KBM-7 (cell line): ENCODE results near the gene EEF1G.
"Not testable (repeated sequence)": the region's sequence is repeated elsewhere in the genome, so short reads cannot be mapped to it uniquely, and the experiment has no call there.

Source experiments
- DNase-seq: peaks from one replicate; pipeline ENCODE4 v3.0.0-alpha.2; 2015
- in situ Hi-C: fragments of 300-500 bp; cut with MboI; formaldehyde crosslinking; loops from 2 replicates; pipeline ENCODE4 v1.14.3; 2020; ENCODE audit warnings: low sequenced_read_pairs, low pct_unique_long_range_greater_than_20kb, mixed read lengths

EEF1G gene

DNA sequence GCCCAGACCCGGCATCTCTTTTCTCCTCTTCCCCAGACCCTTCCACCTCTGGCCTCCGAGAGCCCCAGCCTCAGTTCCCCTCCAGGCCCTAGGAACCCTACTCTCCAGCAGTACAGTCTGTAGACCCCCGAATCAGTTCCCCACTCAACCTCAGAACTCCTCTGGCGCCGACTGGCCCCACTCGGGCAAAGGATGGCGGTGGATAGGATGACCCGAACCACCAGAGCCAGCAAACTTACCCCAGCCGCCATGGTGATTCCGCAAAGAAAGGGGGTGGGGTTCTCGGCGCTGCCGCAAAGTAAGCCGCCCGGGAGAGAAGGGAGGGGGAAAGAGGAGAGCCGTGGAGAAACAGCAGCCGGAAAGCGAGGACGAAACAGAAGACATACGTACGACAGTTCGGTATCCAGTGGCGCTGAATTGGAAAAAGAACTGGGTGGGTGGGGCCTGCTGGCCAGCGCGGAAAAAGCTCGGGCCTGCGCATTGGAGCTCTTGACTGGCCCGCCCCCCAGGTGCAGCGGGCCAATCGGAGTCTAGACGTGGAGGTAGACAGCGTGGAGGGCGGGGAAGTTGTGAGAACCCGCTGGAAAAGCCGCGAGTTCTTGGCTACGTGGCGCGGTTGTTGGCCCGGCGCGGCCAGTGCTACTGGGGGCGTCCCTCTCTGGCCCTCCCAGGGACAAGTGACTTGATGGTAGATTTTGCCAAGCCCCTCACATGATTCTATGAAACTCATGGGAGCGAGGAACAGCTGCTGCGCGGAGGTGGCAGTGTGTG is at the start of gene EEF1G:
EEF1G (minus strand) TSS at position 300 of the 771 bp plus-strand sequence; CDS start at position 251, 49 bp downstream.
- in situ Hi-C loops, result no loop called here
- peak; percentile 100 for DNase-seq

DNA sequence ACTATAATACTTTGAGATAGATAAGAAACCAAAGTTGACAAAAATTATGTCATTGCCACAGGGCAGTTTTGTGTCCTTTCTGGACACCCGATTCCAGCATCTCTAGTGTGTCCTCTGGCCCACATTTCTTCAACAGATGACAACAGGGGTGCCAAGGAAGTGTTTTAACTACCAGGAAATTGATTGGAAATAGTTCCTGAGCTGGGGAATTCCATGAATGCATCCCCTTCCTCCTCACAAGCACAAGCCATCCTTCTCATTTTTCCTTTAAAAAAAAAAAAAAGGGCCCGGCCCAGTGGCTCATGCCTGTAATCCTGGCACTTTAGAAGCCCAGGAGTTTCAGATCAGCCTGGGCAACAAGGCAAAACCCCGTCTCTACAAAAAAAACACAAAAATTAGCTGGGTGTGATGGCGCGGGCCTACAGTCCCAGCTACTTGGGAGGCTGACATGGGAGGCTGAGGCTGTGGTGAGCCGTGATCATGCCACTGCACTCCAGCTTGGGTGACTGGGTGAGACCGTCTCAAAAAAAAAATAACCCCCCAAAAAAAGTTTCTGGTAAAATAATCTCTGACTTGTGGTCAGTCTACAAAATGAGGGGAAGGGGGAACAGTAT is 48.9 kb upstream of the EEF1G start:
- in situ Hi-C loops, result no loop called here
- no peak for DNase-seq

- DNase-seq, result peak; percentile 97
- in situ Hi-C loops, result no loop called here
Observed at GRCh38 chr11:62621567-62622470, 48.1 kb upstream of the EEF1G start, which contains the start of gene B3GAT3. TSS of gene B3GAT3 (minus strand) at chr11:62621986. CDS start at chr11:62621947, 39 bp downstream.

- DNase-seq, result no peak
- in situ Hi-C loops, result no loop called here
Observed at GRCh38 chr11:62621027-62621566, 47.4 kb upstream of the EEF1G start.

DNA sequence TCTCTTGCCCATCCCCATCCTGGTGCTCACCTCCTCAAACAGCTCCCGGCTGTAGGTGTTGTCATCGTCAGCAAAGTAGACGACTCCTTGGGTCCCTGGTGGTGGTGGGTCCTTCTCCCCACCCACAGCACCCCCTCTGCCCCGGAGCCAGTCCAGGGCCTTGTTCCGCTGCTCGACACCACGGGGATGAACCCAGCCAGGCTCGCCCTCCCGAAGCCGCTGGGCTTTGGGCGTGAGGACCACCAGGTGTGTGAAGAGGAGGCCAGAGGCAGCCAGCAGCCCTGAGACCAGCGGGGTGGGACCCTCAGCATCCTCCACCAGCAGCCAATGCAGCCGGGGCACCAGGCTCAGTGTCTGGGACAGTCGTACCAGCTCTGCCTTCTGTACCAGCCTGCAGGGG is 43.3 kb upstream of the EEF1G start:
- in situ Hi-C loops, DNase-seq: not testable (repeated sequence)

- no peak for DNase-seq
- in situ Hi-C loops, result no loop called here
Observed at GRCh38 chr11:62615521-62615920, 41.8 kb upstream of the EEF1G start.

DNA sequence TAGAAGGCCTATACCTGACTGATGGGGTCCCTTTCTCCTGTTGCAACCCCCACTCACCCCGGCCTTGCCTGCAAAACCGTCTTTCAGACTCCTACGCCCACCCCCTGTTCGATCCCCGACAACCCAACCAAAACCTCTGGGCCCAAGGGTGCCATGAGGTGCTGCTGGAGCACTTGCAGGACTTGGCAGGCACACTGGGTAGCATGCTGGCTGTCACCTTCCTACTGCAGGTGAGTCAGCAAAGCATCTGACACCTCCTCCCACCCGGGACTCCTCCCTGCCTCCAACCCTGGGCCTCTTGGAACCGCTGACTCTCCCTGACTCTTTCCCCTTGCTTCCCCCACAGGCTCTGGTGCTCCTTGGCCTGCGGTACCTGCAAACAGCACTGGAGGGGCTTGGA is 40.6 kb upstream of the EEF1G start:
- in situ Hi-C loops, result no loop called here
- DNase-seq, result no peak

- in situ Hi-C loops, result no loop called here
- DNase-seq, result no peak
Observed at GRCh38 chr11:62613291-62613778, 39.6 kb upstream of the EEF1G start.

GRCh38 chr11:62612366-62613290 is 38.9 kb upstream of the EEF1G start, which contains the start of the genes EML3 and ROM1:
TSS of gene EML3 (minus strand) at chr11:62612775. CDS start at chr11:62612457, 318 bp downstream.
TSS of gene ROM1 (plus strand) at chr11:62613257. CDS start at chr11:62613282, 25 bp downstream.
- peak; percentile 72 for DNase-seq
- in situ Hi-C loops, result no loop called here

GRCh38 chr11:62611705-62612365 is 38.1 kb upstream of the EEF1G start:
- peak; percentile 58 for DNase-seq
- in situ Hi-C loops, result no loop called here

GRCh38 chr11:62610814-62611704 is 37.4 kb upstream of the EEF1G start:
- no peak for DNase-seq
- in situ Hi-C loops, result no loop called here

DNA sequence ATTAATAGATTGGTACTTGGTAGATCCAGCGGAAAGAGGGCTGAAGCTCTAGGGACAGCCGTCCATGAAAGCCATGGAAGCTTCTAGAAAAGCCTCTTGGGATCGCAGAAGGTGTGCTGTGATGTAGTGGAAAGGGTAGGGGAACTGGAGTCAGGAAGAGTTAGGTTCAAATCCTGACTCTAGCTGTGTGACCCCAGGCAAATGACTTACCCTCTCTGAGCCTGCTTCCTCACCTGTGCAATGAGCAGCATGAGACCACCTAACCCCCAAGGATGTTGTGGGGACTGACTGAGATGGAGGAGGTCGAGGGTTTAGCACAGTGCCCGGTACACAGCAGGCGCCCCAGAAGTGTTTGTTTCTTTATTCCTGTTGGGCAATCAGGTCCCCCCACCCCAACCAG is 36.7 kb upstream of the EEF1G start:
- in situ Hi-C loops, result no loop called here
- DNase-seq, result no peak

DNA sequence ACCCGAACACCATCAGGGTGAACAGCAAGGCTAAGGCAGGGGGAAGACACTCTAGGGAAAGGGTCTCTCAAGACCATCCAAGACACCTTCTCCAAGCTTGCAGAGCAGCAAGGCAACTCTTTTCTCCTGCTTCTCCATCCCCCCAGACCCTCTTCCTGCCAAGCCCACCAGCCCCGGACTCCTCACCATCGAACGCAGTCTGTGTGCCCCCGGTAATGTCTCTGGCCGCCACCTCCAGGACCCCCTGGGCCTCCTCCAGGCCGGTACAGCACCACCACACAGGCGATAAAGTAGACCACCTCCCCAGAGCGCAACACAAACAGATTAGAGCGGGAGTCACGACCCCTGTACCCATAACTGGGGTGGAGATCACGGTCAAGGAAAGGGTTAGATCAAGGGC is 35.1 kb upstream of the EEF1G start:
- in situ Hi-C loops, result no loop called here
- no peak for DNase-seq

DNA sequence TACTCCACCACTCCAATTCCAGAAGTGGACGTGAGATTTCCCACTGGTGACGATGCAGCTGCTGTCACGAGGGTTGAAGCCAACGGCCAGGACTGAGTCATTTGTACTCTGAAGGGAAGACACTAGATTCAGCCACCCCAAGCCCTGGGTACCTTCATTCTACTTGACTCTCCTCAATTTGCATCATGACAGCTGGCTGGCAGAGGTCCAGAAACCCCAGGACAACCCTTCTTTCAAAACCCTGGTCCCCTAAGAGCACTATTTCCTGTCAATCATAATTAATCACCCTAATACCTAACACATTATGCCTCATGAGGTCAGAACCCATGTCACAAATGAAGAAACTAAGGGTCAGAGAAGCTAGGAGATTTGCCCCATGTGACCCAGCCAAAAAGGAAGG is 34.0 kb upstream of the EEF1G start:
- in situ Hi-C loops, result no loop called here
- DNase-seq, result no peak

DNA sequence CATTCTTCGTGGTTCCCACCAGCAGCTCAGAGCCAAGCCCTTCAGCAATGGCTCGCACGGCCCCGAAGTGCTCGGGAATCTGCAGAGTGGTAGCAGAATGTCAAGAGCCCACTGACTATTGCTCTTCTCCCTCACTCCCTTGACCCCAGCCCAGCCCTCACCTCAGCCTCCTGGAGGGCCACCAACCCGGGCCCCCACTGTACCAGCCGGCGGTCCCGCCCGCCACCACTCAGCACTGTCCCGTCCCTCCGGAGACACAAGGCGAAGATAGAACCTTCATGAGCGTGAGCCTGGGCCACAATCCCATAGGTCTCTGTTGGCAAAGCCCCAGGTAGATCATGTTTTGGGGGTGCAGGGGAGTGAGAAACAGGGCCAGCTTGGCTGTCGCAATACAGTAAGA is 32.2 kb upstream of the EEF1G start:
- no peak for DNase-seq
- in situ Hi-C loops, result no loop called here

GRCh38 chr11:62605467-62605866 is 31.8 kb upstream of the EEF1G start:
- in situ Hi-C loops, result no loop called here
- no peak for DNase-seq
